HG03045 (cell line): ENCODE measurements around the gene FOXK2.

Source experiments
- ATAC-seq: cut with Tn5 transposase; IDR thresholded peaks from one replicate; pipeline ENCODE4 v1.9.1; 2021; ENCODE audit warnings: mild to moderate bottlenecking, moderate library complexity; ENCODE audit not compliant: unreplicated experiment

Gene FOXK2

DNA sequence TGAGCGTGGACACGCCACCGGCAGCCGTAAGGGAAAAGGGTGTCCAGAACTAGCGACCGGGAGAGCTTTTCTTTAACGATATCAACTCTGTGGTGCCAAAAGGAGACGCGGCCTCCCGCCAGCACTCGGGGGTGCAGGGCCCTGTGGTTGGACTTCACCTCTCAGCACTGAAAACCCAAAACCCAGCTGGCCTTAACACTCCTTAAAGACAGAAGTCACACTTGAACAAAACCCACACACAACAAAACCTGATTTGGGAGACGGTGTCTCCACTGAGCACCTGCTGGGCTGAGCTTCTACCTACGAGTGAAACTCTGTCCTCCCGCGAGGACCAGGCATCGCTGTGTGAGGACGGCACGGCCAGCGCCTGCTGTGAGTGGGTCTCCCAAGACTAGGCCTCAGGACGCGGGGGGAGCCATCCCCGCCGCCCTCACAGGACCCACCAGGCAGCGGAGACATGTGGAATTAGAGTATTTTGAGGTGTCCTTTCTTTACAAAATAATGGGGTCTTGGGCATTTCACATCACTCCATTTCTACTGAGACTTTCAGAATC lies 82.0 kb downstream of the FOXK2 start:
- ATAC-seq, result no peak

DNA sequence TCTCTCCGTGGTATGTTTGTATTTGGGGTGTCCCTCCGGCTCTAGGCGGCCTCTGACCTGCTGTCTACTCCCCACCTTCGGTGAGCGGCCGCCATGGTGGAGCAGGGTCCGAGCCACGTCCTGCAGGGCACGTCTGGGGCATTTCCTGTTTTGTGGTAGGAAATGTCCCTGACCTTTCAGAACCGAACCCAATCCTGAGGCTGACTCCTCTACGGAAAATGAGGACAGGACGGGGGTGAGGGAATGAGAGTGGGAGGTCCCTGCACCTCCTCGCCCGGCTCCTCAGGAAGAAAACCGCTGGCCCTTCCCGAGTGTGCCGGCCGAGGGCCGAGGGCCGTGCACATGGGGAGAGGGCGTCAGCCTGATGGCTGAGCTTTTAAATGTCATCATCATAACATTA lies 83.0 kb downstream of the FOXK2 start:
- no peak for ATAC-seq

- ATAC-seq, result no peak
Observed at GRCh38 chr17:82602986-82603710, 83.6 kb downstream of the FOXK2 start.

DNA sequence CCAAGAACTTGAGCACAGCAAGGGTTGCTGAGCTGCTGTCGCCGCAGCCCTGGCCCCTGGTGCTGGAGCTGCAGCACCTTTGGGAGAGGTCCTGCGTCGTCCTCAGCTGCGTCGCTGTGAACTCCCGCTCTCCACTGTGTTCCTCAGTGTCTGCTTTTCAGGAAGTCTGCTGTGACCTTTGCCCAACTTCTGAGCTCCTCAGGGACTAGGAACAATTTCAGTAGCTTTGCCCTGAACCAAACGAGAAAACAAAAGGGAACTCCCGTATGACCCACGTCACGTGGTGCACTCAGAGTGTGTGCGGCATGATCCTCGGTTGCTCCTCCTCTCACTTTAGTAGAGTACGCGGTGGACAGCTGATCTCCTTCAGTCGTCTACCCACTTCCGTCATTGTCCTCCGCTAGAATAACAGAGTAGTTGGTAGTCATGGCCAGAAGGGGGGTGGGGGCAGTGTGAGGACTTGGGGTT lies 84.5 kb downstream of the FOXK2 start:
- ATAC-seq, result no peak

DNA sequence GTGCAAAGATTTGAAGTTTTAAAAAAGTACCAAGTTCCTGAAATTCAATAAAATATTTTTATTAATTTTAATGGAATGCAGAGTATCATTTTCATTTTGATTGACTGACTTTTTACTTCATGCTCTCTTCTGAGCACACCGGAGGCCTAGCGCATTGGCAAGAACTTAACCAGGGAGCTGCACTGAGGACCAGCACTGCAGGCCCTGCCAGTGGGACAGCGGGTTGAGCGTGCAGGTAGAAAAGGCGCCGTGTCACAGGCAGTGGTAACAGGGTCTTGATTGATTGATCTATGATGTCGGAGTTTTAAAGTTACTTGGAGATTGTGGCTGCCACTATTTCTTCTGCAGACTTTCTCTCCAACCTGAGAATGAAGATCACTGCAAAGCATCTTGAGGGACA lies 85.0 kb downstream of the FOXK2 start:
- no peak for ATAC-seq

- no peak for ATAC-seq
Observed at GRCh38 chr17:82605939-82606600, 86.5 kb downstream of the FOXK2 start.

GRCh38 chr17:82608816-82609215 lies 89.3 kb downstream of the FOXK2 start:
- no peak for ATAC-seq

DNA sequence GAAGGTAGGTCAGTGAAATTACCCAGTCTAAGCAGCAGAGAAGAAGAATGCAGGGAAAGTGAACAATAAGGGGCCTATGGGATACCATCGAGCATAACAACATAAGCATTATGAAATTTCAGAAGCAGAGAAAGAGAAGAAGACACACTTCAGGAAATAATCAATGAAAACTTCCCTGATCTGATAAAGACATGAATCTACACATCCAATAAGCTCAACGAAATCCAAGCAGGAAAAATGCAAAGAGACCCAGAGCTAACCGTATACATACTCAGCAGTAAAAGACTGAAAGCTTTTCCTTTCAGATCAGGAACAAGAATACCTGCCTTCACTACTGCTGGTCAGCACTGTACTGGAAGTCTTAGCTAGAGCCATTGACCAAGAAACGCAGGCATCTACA lies 90.1 kb downstream of the FOXK2 start:
- ATAC-seq, result no peak

DNA sequence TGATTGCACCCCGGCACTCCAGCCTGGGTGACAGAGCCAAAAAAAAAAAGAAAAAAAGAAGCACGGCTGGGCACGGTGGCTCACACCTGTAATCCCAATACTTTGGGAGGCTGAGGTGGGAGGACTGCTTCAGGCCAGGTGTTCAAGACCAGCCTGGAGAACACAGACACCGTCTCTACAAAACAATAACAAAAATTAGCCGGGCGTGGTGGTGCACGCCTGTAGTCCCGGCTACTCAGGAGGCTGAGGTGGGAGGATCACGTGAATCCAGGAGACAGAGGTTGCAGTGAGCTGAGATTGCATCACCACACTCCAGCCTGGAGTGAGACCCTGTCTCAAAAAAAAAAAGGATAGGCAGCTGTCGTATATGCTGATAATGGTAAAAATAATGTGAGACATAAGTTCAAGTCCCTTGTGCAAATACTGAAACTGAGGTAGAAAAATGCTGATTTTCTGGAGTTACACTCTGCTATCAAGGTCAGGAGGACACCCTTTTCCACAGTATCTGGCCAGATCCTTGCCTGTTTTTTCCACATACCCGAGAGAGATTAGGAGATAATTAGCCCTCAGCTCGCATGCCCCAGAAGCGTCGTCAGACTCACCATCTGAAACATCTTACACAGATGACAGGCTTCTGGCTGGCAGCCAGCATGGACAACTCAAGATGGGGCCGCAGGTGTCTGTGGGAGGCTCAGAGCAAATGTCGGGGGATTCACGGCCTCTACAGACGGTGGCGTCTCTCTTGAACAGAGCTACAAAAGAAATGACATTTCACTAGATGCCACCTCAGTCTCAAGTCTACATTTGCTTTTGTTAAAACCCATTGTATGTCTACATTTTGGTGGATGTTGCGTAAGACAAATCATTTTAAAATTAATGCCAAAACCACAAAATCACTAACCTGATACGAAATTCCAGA lies 91.9 kb downstream of the FOXK2 start:
- ATAC-seq, result no peak

- ATAC-seq, result no peak
Observed at GRCh38 chr17:82613283-82614094, 94.0 kb downstream of the FOXK2 start.

- ATAC-seq, result no peak
Observed at GRCh38 chr17:82614095-82614631, 94.6 kb downstream of the FOXK2 start.

DNA sequence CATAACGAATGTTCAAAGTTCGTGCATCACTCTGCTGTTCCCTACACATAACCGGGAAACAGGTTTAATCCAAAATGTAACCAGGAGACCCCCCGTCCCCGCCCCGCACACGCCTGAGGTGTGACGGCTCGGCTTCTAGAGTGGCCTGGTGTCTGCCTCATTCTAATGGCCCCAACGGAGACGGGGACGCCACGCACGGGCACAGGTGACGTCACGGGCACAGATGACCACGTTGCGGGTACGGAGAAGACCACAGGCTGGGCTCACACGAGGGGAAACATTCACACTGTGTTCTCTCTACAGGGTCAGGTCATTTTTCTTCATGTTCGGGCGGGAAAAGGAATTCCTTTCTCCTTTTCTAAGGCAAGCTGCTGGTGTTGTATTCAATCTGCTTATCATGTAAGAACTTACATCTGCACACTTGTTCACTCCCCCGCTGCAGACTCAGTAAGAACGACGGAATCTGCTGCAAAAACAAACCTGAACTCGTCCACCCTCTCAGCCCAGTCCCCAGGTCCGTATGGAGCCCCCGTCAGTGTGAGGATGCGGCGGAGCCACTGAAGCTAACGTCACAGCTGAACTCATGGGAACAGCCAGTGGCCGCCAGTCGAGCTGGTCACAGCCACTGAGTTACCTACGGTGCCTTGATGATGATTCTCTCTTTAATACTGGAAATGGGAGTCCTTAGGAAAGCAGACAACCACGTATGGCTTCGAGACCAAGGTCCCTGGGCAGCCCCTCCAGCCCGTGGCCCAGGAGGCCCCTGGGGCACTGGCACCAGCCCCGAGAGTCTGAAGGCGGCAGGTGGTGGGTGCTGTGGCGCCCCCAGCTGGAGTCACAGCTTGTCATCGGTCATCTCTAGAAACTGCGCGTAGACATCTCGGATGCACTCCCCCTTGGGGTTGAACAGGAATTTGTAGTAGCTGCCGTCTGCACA lies 95.8 kb downstream of the FOXK2 start:
- ATAC-seq, result no peak

GRCh38 chr17:82616021-82616711 lies 96.6 kb downstream of the FOXK2 start:
- no peak for ATAC-seq

DNA sequence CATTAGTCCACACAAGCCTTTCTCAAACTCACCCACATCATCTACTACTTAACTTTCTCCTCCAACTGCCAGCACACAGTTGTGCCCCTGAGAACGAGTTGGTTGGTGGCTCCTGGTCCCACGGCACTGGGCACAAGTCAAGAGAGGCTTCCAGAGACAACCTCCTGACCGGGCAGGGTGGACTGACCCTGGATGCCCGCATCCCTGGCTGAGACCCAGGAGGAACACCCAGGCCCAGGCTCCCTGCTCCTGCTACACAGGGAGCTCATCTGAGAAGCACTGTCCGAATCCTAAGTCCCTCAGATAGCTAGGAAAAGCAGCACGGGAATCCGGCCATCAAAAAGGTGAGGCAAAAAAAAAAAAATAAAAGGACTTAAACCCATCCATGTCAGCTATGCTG lies 99.7 kb downstream of the FOXK2 start:
- no peak for ATAC-seq

DNA sequence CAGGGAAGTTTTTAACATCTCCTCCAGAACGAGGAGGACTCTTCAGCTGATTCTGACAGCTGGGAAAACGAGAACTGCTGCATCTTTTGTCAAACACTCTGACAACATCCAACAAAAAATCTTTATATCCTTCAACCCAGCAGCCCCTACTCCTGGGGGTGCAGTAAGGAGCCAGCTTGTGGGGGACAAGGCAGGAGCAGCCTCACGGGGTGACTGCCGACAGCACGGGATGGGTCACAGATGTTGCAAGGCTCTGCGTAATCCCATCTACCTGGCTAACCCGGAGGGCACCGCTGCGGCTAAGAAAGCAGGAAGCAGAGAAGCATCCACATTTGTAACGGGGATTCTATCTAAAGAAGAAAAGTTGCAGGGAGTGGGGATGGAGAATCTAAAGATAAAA lies 100.1 kb downstream of the FOXK2 start:
- no peak for ATAC-seq

DNA sequence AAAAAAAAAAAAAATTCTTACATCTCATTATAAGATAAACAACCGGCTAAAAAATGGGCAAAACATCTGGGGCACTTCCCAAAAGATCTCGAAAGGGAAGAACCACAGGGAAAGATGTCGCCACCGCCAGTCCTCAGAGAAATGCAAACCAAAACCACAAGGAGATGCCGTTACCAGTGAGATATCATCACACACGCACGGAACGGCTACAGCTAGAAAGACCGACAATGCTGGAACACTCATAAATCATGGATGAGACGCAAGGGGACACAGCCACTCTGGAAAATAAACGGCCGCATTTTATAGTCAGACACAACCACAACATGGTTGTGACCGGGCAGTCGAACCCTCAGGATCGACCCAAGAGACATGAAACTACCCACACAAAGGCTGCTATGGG lies 104.2 kb downstream of the FOXK2 start:
- no peak for ATAC-seq

GRCh38 chr17:82627405-82627804 lies 107.9 kb downstream of the FOXK2 start:
- ATAC-seq, result no peak

DNA sequence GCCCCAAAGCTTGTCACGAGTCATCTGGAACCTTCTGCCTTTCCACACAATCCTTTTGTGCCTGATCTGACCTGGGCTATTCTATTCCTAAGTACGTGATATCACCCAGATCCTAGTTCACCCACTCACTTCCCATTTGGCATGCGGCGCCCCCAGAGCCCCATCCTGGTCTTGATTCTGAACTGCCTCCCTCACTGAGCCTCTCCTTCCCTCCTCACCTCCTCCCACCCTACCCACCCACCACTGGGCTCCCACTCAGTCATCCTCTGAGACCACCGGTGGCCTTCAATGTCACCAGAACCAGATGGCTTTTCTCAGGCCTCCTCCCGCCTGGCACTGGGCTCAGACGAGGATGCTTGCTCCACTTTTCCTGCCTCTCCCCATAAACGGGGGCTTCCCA lies 110.2 kb downstream of the FOXK2 start:
- ATAC-seq, result no peak
